Measurements from ENCODE around the gene PABPC3. TPM values are rescaled to one million over a fixed set of nuclear protein-coding genes. Genes with fewer than 3 reads are reported as not detected.

Gene PABPC3
- total RNA-seq, 2 donors from 2014 or later = 0.15 to 0.35 TPM

- no peak overlapping the region for H3K4me3 ChIP-seq (ENCODE audit: low read length)
- Mint-ChIP-seq H3K4me1 (peaks cover 16% of the 10 kb centered on the region), H3K27me3 (ENCODE audit: insufficient read depth) (peaks cover 22% of the 10 kb centered on the region), H3K4me3 (no peak overlapping the region), H3K9me3 (peaks cover 16% of the 10 kb centered on the region), H3K27ac (no peak overlapping the region), H3K36me3 (ENCODE audit: low read depth) (no peaks in the 10 kb centered on the region)
- no peak overlapping the region for H3K9ac ChIP-seq (ENCODE audit: extremely low read depth, low read length, poor library complexity, severe bottlenecking)
- no peak for DNase-seq
- TF ChIP-seq CTCF (conservative IDR thresholded peaks at IDR 0.05) = no peak
- peaks cover 16% of the 10 kb centered on the region for H3K9me3 ChIP-seq (ENCODE audit: control insufficient read depth, low read length)
- no peaks in the 10 kb centered on the region for H3K27me3 ChIP-seq (ENCODE audit: control insufficient read depth, insufficient read depth, low read length, poor library complexity, severe bottlenecking)
- no peak overlapping the region for H3K27ac ChIP-seq (ENCODE audit: low read depth, low read length)
- no peaks in the 10 kb centered on the region for H3K36me3 ChIP-seq (ENCODE audit: control insufficient read depth, insufficient read depth, low read length)
- 94% methylated on average over 5 of the region's 5 CpGs; no CpG with 5 or more reads in 1 of the 2 experiments for WGBS, 2 experiments (ENCODE audit: insufficient coverage in 1 of 2, insufficient read length in 1 of 2)
- H3K4me1 ChIP-seq (ENCODE audit: control insufficient read depth, insufficient read depth, low read length) = no peaks in the 10 kb centered on the region
These were observed 52.5 kb downstream of the PABPC3 start for GRCh38 chr13:25148402-25148771.

Other genes with a start within 250 kb of the PABPC3 start
- under 1 TPM; 0.02 to 0.07 TPM for gene AMER2, start 76.2 kb downstream of the PABPC3 start, total RNA-seq
- gene MTMR6, start 191.4 kb downstream of the PABPC3 start, total RNA-seq = 1 to 10 TPM; 6.3 to 7.7 TPM
- 10 to 100 TPM; 49.7 to 66.4 TPM for gene NUP58, start 205.5 kb downstream of the PABPC3 start, total RNA-seq

Measured in endodermal cell (in vitro differentiated cells).